Prostate gland (tissue), 2 donors: ENCODE data around the gene TRRAP. TPM values are rescaled to one million over a fixed set of nuclear protein-coding genes. Genes with fewer than 3 reads are reported as not detected.

Experiments
- DNase-seq: peaks from one replicate; pipeline ENCODE4 v3.0.0-alpha.2; 2019; ENCODE audit warnings: low spot score
- H3K27ac ChIP-seq, 2 donors: fragments of 200-600 bp; sonication (generic); 2 replicates each; pipeline ENCODE4 v1.5.1; 2017 to 2019
- H3K27me3 ChIP-seq: fragments of 200-600 bp; sonication (generic); replicated peaks from 2 replicates; pipeline ENCODE4 v1.5.1; 2019; ENCODE audit not compliant: insufficient read depth
- H3K36me3 ChIP-seq, 2 donors: fragments of 200-600 bp; sonication (generic); 1 replicate in 1 of 2; 2 replicates in 1 of 2; pipeline versions ENCODE4 v1.5.1 to v1.8.1; 2017 to 2019
- H3K4me1 ChIP-seq: fragments of 200-600 bp; sonication (generic); replicated peaks from 2 replicates; pipeline ENCODE4 v1.5.1; 2019
- H3K4me3 ChIP-seq, 2 donors: fragments of 200-600 bp; sonication (generic); 2 replicates each; pipeline ENCODE4 v1.5.1; 2017 to 2019
- H3K9me3 ChIP-seq: fragments of 200-600 bp; sonication (generic); 2 replicates; pipeline ENCODE4 v1.5.1; 2017
- CTCF ChIP-seq, 4 experiments: fragments of 200-600 bp in 2 of 4; fragments of 450-650 bp in 2 of 4; sonication (generic) in 2 of 4; IDR thresholded peaks; 1 replicate in 3 of 4; 2 replicates in 1 of 4; pipeline ENCODE4 v1.5.1; 2016 to 2019; ENCODE audit warnings: antibody characterized with exemption in 4 of 4, mild to moderate bottlenecking in 2 of 4, moderate library complexity in 2 of 4
- POLR2A ChIP-seq: fragments of 450-650 bp; IDR thresholded peaks from one replicate; pipeline ENCODE4 v1.6.1; 2016; ENCODE audit warnings: antibody characterized with exemption, mild to moderate bottlenecking
- POLR2AphosphoS5 ChIP-seq: sonication (generic); formaldehyde crosslinking; IDR thresholded peaks from one replicate; pipeline ENCODE4 v1.6.1; 2017; ENCODE audit warnings: antibody characterized with exemption
- WGBS: methylation state at CpG from one replicate; pipeline ENCODE4 v1.1.5; 2018; 5-methylcytosine and 5-hydroxymethylcytosine counted together
- intact Hi-C: fragments of 100-400 bp; cut with DNase I; formaldehyde crosslinking; loops from one replicate; pipeline ENCODE4 v1.14.2; 2022
- total RNA-seq, 2 donors: library from RNA; depleted of rRNA; stranded (reverse); fragments of >200 nt; gene quantifications; one replicate each; pipeline ENCODE4 v1.1.0, GENCODE V29; 2016

The TRRAP gene
- total RNA-seq, 2 donors from 2014 or later, result 38.3 to 87.4 TPM

GRCh38 chr7:98945852-98946251 is 67.5 kb downstream of the TRRAP start:
- Histone ChIP-seq H3K27ac (no peak overlapping the region), H3K9me3 (no peaks in the 10 kb centered on the region), H3K4me3 (no peak overlapping the region), H3K27me3 (no peaks in the 10 kb centered on the region), H3K36me3 (peaks cover 4 to 5% of the 10 kb centered on the region in 2 donors), H3K4me1 (no peaks in the 10 kb centered on the region)
- TF ChIP-seq POLR2AphosphoS5 (no peak), CTCF (IDR thresholded peaks at IDR 0.05) (no peak), POLR2A (no peak)
- intact Hi-C loops, result no loop called here
- WGBS, result 83% methylated on average over 7 of the region's 7 CpGs
- no peak for DNase-seq

- no peaks in the 10 kb centered on the region for H3K4me1 ChIP-seq
- no peak overlapping the region for H3K27ac ChIP-seq
- WGBS, result 90% methylated on average over 8 of the region's 8 CpGs
- TF ChIP-seq CTCF (IDR thresholded peaks at IDR 0.05) (no peak), POLR2AphosphoS5 (no peak), POLR2A (no peak)
- intact Hi-C loops, result no loop called here
- no peaks in the 10 kb centered on the region for H3K9me3 ChIP-seq
- H3K36me3 ChIP-seq, result peaks cover 4 to 5% of the 10 kb centered on the region in 2 donors
- no peaks in the 10 kb centered on the region for H3K27me3 ChIP-seq
- no peak overlapping the region for H3K4me3 ChIP-seq
- DNase-seq, result no peak
Observed at GRCh38 chr7:98946389-98946788, 68.1 kb downstream of the TRRAP start.

GRCh38 chr7:98949336-98950044 is 71.2 kb downstream of the TRRAP start:
- TF ChIP-seq POLR2AphosphoS5 (no peak), CTCF (IDR thresholded peaks at IDR 0.05) (no peak), POLR2A (no peak)
- WGBS, result 93% methylated on average over 21 of the region's 21 CpGs
- intact Hi-C loops, result no loop called here
- peaks cover 10 to 15% of the 10 kb centered on the region in 2 donors for H3K36me3 ChIP-seq
- no peaks in the 10 kb centered on the region for H3K9me3 ChIP-seq
- H3K4me1 ChIP-seq, result no peaks in the 10 kb centered on the region
- H3K4me3 ChIP-seq, result no peak overlapping the region
- DNase-seq, result no peak
- H3K27ac ChIP-seq, result no peak overlapping the region
- no peaks in the 10 kb centered on the region for H3K27me3 ChIP-seq

GRCh38 chr7:98955992-98956391 is 77.7 kb downstream of the TRRAP start:
- H3K9me3 ChIP-seq, result no peaks in the 10 kb centered on the region
- H3K36me3 ChIP-seq, result peaks cover 5 to 38% of the 10 kb centered on the region in 2 donors
- WGBS, result 88% methylated on average over 19 of the region's 19 CpGs
- H3K4me3 ChIP-seq, result no peak overlapping the region
- no peak for TF ChIP-seq POLR2A
- TF ChIP-seq POLR2AphosphoS5, result no peak
- no peak for TF ChIP-seq CTCF (IDR thresholded peaks at IDR 0.05)
- no peaks in the 10 kb centered on the region for H3K4me1 ChIP-seq
- H3K27me3 ChIP-seq, result no peaks in the 10 kb centered on the region
- no peak for DNase-seq
- intact Hi-C loops, result no loop called here
- H3K27ac ChIP-seq, result no peak overlapping the region

- WGBS, result 84% methylated on average over 9 of the region's 9 CpGs
- no peak for DNase-seq
- no peak overlapping the region for H3K27ac ChIP-seq
- TF ChIP-seq POLR2A (no peak), POLR2AphosphoS5 (no peak), CTCF (IDR thresholded peaks at IDR 0.05) (no peak)
- no peak overlapping the region for H3K4me3 ChIP-seq
- H3K27me3 ChIP-seq, result no peaks in the 10 kb centered on the region
- no peaks in the 10 kb centered on the region for H3K9me3 ChIP-seq
- H3K4me1 ChIP-seq, result no peaks in the 10 kb centered on the region
- H3K36me3 ChIP-seq, result peaks cover 5 to 41% of the 10 kb centered on the region in 2 donors
- intact Hi-C loops, result no loop called here
Observed at GRCh38 chr7:98956469-98956868, 78.1 kb downstream of the TRRAP start.
